Anterior cingulate cortex (tissue), 58 donors: ENCODE measurements around the gene SRL.
"Not testable (repeated sequence)": the region's sequence is repeated elsewhere in the genome, so short reads cannot be mapped to it uniquely, and the experiment has no call there.

ENCODE experiments used
- DNase-seq, 58 donors: peaks; one replicate each; lab custom pipeline; 2025; lab: John Stamatoyannopoulos, UW

Gene SRL

DNA sequence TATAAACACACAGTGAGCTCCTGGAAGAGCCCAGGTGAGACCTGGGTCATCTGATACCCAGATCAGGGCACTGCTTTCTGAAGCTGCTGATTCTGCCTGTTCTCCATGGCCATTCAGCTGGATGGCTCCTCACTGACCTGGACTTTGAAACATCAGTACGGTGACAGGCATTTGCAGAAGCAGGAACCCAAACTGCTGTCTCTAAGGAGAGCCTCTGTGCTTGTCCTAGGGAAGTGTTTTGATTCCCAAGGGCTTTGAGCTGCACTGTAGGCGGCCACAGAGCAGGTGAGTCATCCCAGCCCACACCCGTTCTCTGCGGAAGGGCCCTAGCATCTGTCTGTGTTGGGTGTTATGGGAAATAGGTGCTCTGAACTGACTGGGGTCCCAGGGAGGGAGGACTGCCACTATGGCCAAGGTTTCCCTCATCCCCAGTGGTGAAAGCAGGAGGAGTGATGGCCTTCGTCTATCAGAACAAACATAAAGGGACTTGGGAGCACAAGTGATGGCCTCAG, 64.9 kb downstream of the SRL start:
- DNase-seq, result peak in 13 of 58 donors; percentile 3 to 57 (median 14)

DNA sequence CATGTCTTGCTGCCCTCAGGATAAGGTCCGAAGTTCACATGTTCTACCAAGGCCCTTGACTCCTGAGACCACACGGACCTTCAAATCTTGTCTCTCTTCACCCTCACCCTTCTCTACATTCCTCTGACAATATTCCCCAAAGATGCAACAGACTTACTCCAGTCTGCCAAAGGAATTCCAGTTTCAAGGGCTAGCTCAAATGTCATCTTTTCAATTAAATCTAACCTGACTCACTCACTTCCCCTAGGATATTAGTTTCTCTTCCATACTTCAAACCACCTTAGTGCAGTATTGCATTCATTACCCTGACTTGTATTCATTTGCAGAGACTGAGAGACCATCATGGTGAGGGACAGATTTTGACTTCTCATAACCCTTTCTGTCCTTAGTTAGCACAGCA, 66.0 kb downstream of the SRL start:
- no peak for DNase-seq

DNA sequence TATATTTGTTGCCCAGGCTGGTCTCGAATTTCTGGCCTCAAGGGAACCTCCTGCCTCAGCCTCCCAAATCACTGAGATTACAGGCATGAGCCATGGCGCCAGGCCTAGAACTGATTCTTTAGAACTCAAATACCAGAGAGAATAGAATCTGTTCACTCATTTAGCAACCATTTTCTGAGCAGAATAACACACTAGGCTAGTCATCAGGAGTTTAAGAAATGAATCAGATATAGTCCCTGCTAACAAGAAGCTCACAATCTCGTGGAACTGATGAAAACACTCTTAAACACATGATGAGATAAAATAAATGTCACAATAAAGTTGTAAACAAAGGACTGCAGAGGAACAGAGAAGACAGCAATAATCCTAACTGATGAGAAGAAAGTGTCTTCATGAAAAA, 69.8 kb downstream of the SRL start:
- DNase-seq, result no peak

DNA sequence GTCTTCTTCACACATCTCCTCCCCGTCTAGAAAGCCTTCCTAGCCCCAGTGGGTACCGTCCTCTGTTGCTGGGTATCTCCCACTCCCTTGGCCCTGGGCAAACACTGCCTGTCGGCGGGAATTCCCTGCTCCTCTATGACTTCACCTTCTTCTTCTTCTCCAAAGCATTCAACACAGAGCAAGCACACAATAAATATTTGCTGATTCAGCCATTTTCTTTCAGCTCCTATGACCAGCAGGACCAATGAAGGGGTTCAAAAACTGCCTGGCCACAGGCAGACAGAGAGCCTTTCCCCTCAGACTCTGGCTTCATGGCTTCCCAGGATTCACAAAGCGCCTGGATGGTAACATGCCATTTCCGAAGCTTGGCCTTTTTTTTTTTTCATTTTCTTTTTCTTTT, 72.5 kb downstream of the SRL start:
- no peak for DNase-seq

DNA sequence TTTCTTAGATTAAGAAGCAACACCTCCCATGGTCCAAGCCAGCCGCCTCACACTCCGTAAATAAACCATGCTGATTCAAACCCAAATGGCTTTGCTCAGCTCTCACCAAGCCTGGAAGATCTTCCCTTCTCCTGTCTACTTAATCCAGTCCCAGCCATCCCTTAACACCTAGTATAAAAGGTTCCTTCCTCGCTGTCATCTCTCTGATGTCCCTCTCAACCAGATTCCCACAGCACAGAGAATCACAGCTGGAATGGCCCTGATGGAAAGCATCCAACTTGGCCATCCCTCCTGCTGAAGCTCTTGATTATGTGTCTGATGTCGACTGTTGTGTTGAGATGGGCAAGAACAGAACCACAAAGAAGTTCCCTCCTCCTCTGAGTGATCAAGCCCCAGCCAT, 75.1 kb downstream of the SRL start:
- DNase-seq, result no peak

DNA sequence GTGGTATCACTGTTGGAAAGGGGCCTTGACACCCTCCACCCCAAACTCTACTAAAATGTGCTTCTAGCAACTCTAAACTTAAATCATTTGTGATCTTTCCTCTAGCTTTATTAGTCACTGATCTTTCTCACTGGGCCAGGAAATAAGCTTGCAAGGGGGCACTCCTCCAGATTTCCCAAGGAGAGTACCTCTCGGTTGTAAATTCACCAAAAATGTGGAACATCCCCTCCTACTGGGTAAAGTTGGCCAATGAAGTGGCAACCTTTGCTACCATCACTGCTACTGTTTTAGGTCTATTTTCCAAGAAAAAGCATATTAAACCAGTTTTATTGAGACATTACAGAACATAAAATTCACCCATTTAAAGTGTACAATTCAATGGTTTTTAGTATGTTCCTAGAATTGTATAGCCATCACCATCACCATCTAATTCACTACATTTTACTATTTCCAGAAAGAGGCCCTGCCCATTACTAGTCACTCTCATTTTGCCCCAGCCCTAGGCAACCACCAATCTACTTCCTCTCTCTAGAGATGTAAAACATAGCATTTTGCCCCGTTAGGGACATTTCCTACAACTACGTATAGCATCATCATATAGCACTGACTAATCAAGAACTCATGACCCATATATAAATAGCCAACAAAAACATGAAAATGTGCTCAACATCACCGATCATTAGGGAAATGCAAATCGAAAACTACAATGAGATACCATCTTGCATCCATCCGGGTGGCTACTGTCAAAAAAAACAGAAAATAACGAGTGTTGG, 81.0 kb downstream of the SRL start:
- no peak for DNase-seq

DNA sequence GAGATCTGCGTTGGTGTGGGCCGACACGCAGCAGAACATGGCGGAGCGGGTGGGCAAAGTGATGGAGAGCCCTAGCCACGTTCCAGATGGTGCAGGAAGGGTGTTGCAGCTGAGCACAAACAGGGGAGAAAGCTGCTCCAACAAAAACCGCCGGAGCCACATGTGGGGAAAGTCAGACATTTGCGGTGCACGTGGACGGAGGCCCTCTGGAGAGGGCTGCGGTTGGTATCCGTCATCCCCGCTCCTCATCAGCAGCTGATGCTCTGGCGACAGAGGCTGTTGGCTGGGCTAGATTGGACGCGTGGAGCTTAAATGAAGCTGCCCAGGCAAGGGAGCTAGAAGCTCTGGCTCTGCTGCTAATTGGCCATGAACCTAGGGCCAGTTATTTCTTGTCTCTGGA, 82.2 kb downstream of the SRL start:
- no peak for DNase-seq

GRCh38 chr16:4158143-4159093, 83.5 kb downstream of the SRL start:
- DNase-seq, result no peak

GRCh38 chr16:4157376-4157825, 84.5 kb downstream of the SRL start:
- no peak for DNase-seq

- not testable (repeated sequence) for DNase-seq
Observed at GRCh38 chr16:4156503-4156902, 85.4 kb downstream of the SRL start.

DNA sequence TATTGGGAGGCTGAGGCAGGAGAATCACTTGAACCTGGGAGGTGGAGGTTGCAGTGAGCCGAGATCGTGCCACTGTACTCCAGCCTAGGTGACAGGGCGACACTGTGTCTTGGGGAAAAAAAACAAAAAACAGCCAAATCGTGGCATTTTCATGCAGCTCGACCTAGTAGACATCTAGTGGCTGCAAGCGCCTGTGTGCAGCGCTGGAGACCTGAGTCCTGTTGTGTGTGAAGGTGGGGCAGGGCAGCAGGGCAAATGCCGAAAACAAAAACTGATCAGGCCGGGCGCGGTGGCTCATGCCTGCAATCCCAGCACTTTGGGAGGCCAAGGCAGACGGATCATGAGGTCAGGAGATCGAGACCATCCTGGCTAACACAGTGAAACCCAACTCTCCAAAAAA, 88.5 kb downstream of the SRL start:
- DNase-seq, result not testable (repeated sequence)

- DNase-seq, result no peak
Observed at GRCh38 chr16:4152267-4152666, 89.6 kb downstream of the SRL start.

GRCh38 chr16:4147236-4147635, 94.6 kb downstream of the SRL start:
- DNase-seq, result no peak

DNA sequence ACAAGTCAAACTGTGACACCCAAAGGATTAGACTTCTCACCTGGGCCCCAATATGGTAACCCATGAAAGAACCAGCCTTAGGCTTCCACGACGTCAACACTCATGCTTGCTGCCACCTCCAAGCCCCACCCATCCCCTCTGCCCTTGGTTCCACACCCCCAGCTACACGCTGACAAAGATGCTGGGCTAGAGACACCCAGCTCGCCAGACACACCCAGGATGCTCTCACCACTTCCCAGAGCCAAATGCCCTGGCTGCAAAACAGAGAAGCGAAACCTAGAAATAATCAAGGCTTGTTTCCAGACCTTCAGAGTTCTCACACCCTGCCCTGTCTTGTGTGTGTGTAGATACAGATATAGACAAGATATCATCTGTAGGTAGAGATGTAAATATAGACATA, 99.6 kb downstream of the SRL start:
- DNase-seq, result peak in 1 of 58 donors; percentile 3

DNA sequence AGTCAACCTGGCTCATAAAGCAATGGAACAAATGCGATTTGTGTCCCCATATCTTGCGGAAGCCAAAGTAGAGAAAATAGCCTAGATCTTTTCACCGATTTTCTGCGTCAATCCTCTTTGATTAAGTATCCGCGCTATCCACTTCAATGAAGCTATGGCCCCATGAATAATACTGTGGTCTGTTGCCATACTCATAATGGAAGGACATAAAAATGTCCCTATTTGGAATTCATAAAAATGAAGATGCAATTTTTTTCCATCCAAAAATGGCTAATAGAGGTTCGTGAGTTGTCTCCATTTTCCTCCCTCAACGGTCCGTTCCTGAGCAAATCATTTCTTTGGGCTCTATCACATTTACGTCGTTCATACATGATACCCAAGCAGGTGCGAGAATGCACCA, 100.3 kb downstream of the SRL start:
- DNase-seq, result no peak

- no peak for DNase-seq
Observed at GRCh38 chr16:4140652-4141051, 101.2 kb downstream of the SRL start.

DNA sequence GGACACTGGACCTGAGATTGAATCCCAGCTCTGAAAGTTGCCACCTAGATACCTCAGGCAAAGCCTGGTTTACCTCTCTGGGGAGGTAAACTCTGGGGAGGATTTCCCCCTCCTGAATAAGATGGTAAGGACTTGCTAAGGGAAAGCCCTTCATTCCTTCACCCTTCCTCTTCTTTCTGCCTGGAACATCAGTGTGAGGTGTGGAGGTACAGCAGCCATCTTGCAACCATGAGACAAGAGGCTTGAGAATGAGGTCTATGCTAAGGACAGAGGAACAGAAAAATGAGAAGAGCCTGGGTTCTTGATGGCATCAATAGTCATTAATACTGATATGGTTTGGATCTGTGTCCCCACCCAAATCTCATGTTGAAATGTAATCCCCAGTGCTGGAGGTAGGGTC, 101.9 kb downstream of the SRL start:
- no peak for DNase-seq
